Panc1 (cell line): ENCODE data around the gene GRHL1. TPM values are rescaled to one million over a fixed set of nuclear protein-coding genes. Genes with fewer than 3 reads are reported as not detected.

Experiments
- ATAC-seq: fragments of 200-7000 bp; cut with Tn5 transposase; 2 replicates; pipeline ENCODE4 v1.9.1; 2020; ENCODE audit warnings: mild to moderate bottlenecking, moderate library complexity
- BruUV-seq: library from RNA; stranded (reverse); fragments of 400-500 nt; replicated peaks from 2 replicates; lab custom pipeline; 2021; lab: Mats Ljungman, UMichigan
- CTCF ChIA-PET: fragments of 300-600 bp; sonication (Branson Sonifier 250); formaldehyde crosslinking; loops from one replicate; lab custom pipeline; 2022; ENCODE audit warnings: antibody characterized with exemption; lab: Charles Lee
- POLR2A ChIA-PET: fragments of 300-600 bp; sonication (Branson Sonifier 250); formaldehyde crosslinking; loops from one replicate; lab custom pipeline; 2022; ENCODE audit warnings: antibody characterized with exemption; lab: Charles Lee
- DNase-seq: peaks from one replicate; pipeline ENCODE4 v3.0.0-alpha.2; 2010; ENCODE audit warnings: low read depth, low spot score
- H3K27ac ChIP-seq: 2 replicates; pipeline ENCODE4 v1.5.1; 2011; ENCODE audit warnings: mild to moderate bottlenecking, low read length, inconsistent platforms
- H3K27me3 ChIP-seq: fragments of 200-500 bp; sonication (Bioruptor generic); 2 replicates; pipeline ENCODE4 v1.6.0; 2014; ENCODE audit warnings: low read length, inconsistent platforms; ENCODE audit not compliant: control insufficient read depth, insufficient read depth
- H3K36me3 ChIP-seq: fragments of 200-500 bp; sonication (Bioruptor generic); 2 replicates; pipeline ENCODE4 v1.5.1; 2014; ENCODE audit warnings: inconsistent platforms, mild to moderate bottlenecking, low read length, moderate library complexity; ENCODE audit not compliant: control insufficient read depth, insufficient read depth
- H3K4me1 ChIP-seq: 2 replicates; pipeline ENCODE4 v1.5.1; 2011; ENCODE audit warnings: inconsistent platforms, mild to moderate bottlenecking, low read length, moderate library complexity; ENCODE audit not compliant: control insufficient read depth, insufficient read depth
- H3K4me3 ChIP-seq, 2 experiments: 2 replicates each; pipeline ENCODE4 v1.5.1; 2011 to 2012; ENCODE audit warnings: low read depth in 2 of 2, low read length in 2 of 2, mild to moderate bottlenecking in 2 of 2, inconsistent platforms in 1 of 2, moderate library complexity in 1 of 2
- H3K9me3 ChIP-seq: fragments of 200-500 bp; sonication (Bioruptor generic); 2 replicates; pipeline ENCODE4 v1.5.1; 2014; ENCODE audit warnings: low read depth, mild to moderate bottlenecking, inconsistent platforms, low read length, moderate library complexity; ENCODE audit not compliant: control insufficient read depth, insufficient read depth
- POLR2AphosphoS5 ChIP-seq: IDR thresholded peaks from 2 replicates; pipeline ENCODE4 v1.6.1; 2012; ENCODE audit warnings: mild to moderate bottlenecking, low read depth, low read length, moderate library complexity
- REST ChIP-seq, 2 experiments: IDR thresholded peaks; 2 replicates each; pipeline ENCODE4 v1.6.1; 2011 to 2012; ENCODE audit warnings: low read depth in 2 of 2, control low read depth in 1 of 2, low read length in 1 of 2, mild to moderate bottlenecking in 1 of 2, moderate library complexity in 1 of 2; ENCODE audit not compliant: insufficient read depth in 1 of 2
- SIN3A ChIP-seq: IDR thresholded peaks from 2 replicates; pipeline ENCODE4 v1.6.1; 2012; ENCODE audit warnings: low read depth, mild to moderate bottlenecking, low read length, moderate library complexity, borderline replicate concordance; ENCODE audit not compliant: insufficient read depth
- TCF7L2 ChIP-seq: IDR thresholded peaks from 2 replicates; pipeline ENCODE4 v1.6.1; 2011; ENCODE audit warnings: mild to moderate bottlenecking, low read depth, low read length, inconsistent platforms
- in situ Hi-C: cut with HindIII; loops from 2 replicates; pipeline ENCODE4 v1.10.0; 2016; ENCODE audit warnings: low sequenced_read_pairs, low pct_unique_long_range_greater_than_20kb
- intact Hi-C: fragments of 100-400 bp; cut with micrococcal nuclease; formaldehyde crosslinking; loops from one replicate; pipeline ENCODE4 v1.10.0; 2022; ENCODE audit not compliant: unreplicated experiment
- total RNA-seq: library from RNA; stranded (reverse); gene quantifications from one replicate; pipeline ENCODE4 v1.2.1, GENCODE V29; 2021; ENCODE audit not compliant: unreplicated experiment
- TF ChIP-seq, protein P1 (sequence below): fragments of 450-650 bp; IDR thresholded peaks from 2 replicates; pipeline ENCODE4 v1.5.1; 2017; ENCODE audit warnings: mild to moderate bottlenecking

Gene GRHL1
- total RNA-seq, 1 experiment from 2014 or later, result 4.7 TPM

GRCh38 chr2:9974343-9974742 is 22.9 kb downstream of the GRHL1 start:
- no peak for TF ChIP-seq SIN3A
- Histone ChIP-seq H3K4me3 (no peak overlapping the region), H3K4me1 (peaks cover 35% of the 10 kb centered on the region), H3K27me3 (no peaks in the 10 kb centered on the region), H3K9me3 (no peaks in the 10 kb centered on the region), H3K36me3 (no peaks in the 10 kb centered on the region), H3K27ac (no peak overlapping the region)
- ATAC-seq, result no peak
- no peak for DNase-seq
- BruUV-seq, result no TSS peak
- POLR2A ChIA-PET, result no interaction called here
- intact Hi-C loops, result no loop called here
- CTCF ChIA-PET, result interaction anchor here (1.0 kb wide), 1 partner anchor 10 kb away, joined by 6 read pairs; no protein-coding TSS in a partner anchor
- in situ Hi-C loops, result no loop called here

DNA sequence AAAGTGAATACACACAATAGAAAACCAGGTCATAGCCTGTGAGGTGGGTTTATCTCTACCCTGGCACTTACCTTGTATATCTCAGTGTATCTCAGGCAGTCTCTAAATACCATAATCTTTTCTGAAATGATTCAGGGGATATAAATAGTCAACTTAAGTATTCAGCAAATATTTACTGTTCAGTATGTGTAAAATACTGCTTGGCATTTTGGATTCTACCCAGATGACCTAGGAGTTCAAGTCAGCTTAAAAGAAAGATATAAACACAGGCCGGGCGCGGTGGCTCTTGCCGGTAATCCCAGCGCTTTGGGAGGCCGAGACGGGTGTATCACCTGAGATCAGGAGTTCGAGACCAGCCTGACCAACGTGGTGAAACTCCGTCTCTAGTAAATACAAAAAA is 23.8 kb downstream of the GRHL1 start:
- Histone ChIP-seq H3K27me3 (no peaks in the 10 kb centered on the region), H3K4me1 (peaks cover 35% of the 10 kb centered on the region), H3K4me3 (no peak overlapping the region), H3K27ac (no peak overlapping the region; the same call in 1 of the 2 replicates), H3K9me3 (no peaks in the 10 kb centered on the region), H3K36me3 (no peaks in the 10 kb centered on the region)
- ChIA-PET CTCF (interaction anchor here (1.0 kb wide), 1 partner anchor 9 kb away, joined by 6 read pairs; no protein-coding TSS in a partner anchor), POLR2A (interaction anchor here (0.6 kb wide), 1 partner anchor 66 kb away, joined by 11 read pairs; no protein-coding TSS in a partner anchor)
- ATAC-seq, result peak; percentile 70
- in situ Hi-C loops, result no loop called here
- no TSS peak for BruUV-seq
- TF ChIP-seq REST (IDR thresholded peaks at IDR 0.05; ENCODE audit: insufficient read depth in 1 of 2, low read depth in 2 of 2, low read length in 1 of 2) (no peak), TCF7L2 (no peak), SIN3A (no peak), POLR2AphosphoS5 (no peak)
- TF ChIP-seq, protein P1, sequence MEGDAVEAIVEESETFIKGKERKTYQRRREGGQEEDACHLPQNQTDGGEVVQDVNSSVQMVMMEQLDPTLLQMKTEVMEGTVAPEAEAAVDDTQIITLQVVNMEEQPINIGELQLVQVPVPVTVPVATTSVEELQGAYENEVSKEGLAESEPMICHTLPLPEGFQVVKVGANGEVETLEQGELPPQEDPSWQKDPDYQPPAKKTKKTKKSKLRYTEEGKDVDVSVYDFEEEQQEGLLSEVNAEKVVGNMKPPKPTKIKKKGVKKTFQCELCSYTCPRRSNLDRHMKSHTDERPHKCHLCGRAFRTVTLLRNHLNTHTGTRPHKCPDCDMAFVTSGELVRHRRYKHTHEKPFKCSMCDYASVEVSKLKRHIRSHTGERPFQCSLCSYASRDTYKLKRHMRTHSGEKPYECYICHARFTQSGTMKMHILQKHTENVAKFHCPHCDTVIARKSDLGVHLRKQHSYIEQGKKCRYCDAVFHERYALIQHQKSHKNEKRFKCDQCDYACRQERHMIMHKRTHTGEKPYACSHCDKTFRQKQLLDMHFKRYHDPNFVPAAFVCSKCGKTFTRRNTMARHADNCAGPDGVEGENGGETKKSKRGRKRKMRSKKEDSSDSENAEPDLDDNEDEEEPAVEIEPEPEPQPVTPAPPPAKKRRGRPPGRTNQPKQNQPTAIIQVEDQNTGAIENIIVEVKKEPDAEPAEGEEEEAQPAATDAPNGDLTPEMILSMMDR, result no peak
- DNase-seq, result peak; percentile 63
- intact Hi-C loops, result no loop called here

DNA sequence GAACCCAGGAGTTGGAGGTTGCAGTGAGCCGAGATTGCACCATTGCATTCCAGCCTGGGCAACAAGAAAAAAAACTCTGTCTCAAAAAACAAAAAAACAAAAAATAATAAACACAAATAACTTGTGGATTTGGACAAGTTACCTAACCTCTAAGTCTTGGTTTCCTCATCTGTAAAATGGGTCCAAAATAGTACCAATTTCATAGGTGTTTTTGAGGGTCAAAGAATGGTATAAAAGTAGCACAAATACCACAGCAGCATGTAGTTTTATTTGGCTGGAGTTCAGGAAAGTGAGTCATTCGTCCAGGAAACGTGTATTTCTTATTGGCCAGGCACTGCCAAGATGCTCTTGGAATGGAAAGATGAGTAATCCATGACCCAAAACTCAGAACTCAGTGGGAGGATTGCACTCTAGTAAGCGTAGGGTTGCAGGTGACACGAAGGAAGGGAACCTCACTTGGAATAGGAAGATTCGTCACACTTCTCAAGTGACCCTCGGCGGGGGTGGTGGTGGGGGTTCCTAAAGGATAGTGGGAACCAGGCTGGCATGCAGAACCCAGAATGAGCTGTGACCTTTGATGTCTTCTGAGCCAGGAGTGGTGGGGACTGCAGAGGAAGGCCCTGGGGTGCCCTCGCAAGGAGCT is 24.4 kb downstream of the GRHL1 start:
- Histone ChIP-seq H3K36me3 (no peaks in the 10 kb centered on the region), H3K27ac (no peak overlapping the region; the same call in 1 of the 2 replicates), H3K9me3 (no peaks in the 10 kb centered on the region), H3K4me1 (peaks cover 35% of the 10 kb centered on the region), H3K4me3 (no peak overlapping the region), H3K27me3 (no peaks in the 10 kb centered on the region)
- TF ChIP-seq, protein P1, result no peak
- TF ChIP-seq POLR2AphosphoS5 (no peak), TCF7L2 (no peak), REST (IDR thresholded peaks at IDR 0.05; ENCODE audit: insufficient read depth in 1 of 2, low read depth in 2 of 2, low read length in 1 of 2) (no peak), SIN3A (no peak)
- BruUV-seq, result no TSS peak
- peak; percentile 96 for DNase-seq
- intact Hi-C loops, result no loop called here
- CTCF ChIA-PET, result no interaction called here
- POLR2A ChIA-PET, result no interaction called here
- in situ Hi-C loops, result no loop called here
- peak; percentile 90 for ATAC-seq
